K562 (cell line): ENCODE data around the gene NRG2. TPM values are rescaled to one million over a fixed set of nuclear protein-coding genes. Genes with fewer than 3 reads are reported as not detected.
A peak's percentile ranks its signal among the peaks of the same experiment; 100 is the strongest.

ENCODE experiments used
- ATAC-seq: fragments of 200-7000 bp; cut with Tn5 transposase; 3 replicates; pipeline ENCODE4 v1.9.1; 2020; ENCODE audit warnings: moderate library complexity
- BruUV-seq: library from RNA; stranded (reverse); fragments of 400-500 nt; replicated peaks from 2 replicates; lab custom pipeline; 2021; lab: Mats Ljungman, UMichigan
- CTCF ChIA-PET: fragments of 300-600 bp; formaldehyde crosslinking; extraction: SDS; loops from one replicate; lab custom pipeline; 2021; ENCODE audit warnings: low intra/inter-chr PET ratio; lab: Yijun Ruan, JAX
- POLR2A ChIA-PET: fragments of 300-600, 350-650 bp; sonication (Branson Sonifier 250); formaldehyde crosslinking; extraction: SDS; loops from one replicate; lab custom pipeline; 2021; ENCODE audit warnings: antibody characterized with exemption, inconsistent platforms; lab: Yijun Ruan, JAX
- DNase-seq, 4 experiments: peaks; one replicate each; pipeline versions ENCODE4 v3.0.0 to v3.0.0-alpha.2; 2011 to 2018; ENCODE audit warnings: low spot score in 3 of 4, mixed read lengths in 3 of 4; ENCODE audit errors: extremely low read depth in 1 of 4
- FAIRE-seq: peaks from 2 replicates; lab custom pipeline; 2011; peaks lifted over from hg19 to GRCh38; lab: Jason Lieb, UNC
- H2AFZ ChIP-seq: 2 replicates; pipeline ENCODE4 v1.6.0; 2011; ENCODE audit warnings: low read depth, low read length, control low read depth, inconsistent platforms
- H3K27ac ChIP-seq: fragments of 200-600 bp; 3 replicates; pipeline ENCODE4 v1.8.0; 2011; ENCODE audit warnings: low read depth, mild to moderate bottlenecking, control low read depth, inconsistent platforms, low read length, moderate library complexity, mixed read lengths; ENCODE audit errors: extremely low read depth
- H3K27me3 ChIP-seq, 2 experiments: fragments of 300-600 bp in 1 of 2; 2 replicates in 1 of 2; 3 replicates in 1 of 2; pipeline versions ENCODE4 v1.6.0 to v1.8.0; 2011; ENCODE audit warnings: inconsistent platforms in 2 of 2, low read length in 2 of 2, mild to moderate bottlenecking in 1 of 2, mixed read lengths in 1 of 2, moderate library complexity in 1 of 2; ENCODE audit not compliant: control insufficient read depth in 2 of 2, insufficient read depth in 2 of 2
- H3K36me3 ChIP-seq: fragments of 300-600 bp; 3 replicates; pipeline ENCODE4 v1.8.0; 2011; ENCODE audit warnings: mild to moderate bottlenecking, low read length, inconsistent platforms; ENCODE audit not compliant: control insufficient read depth, insufficient read depth
- H3K4me1 ChIP-seq, 2 experiments: fragments of 200-600 bp in 1 of 2; replicated peaks in 1 of 2; 2 replicates in 1 of 2; 3 replicates in 1 of 2; pipeline versions ENCODE4 v1.5.1 to v1.8.0; 2011; ENCODE audit warnings: inconsistent platforms in 2 of 2, low read length in 2 of 2, mild to moderate bottlenecking in 1 of 2, mixed read lengths in 1 of 2, moderate library complexity in 1 of 2; ENCODE audit not compliant: control insufficient read depth in 2 of 2, insufficient read depth in 2 of 2
- H3K4me2 ChIP-seq: 2 replicates; pipeline ENCODE4 v1.6.1; 2011; ENCODE audit warnings: low read length, control low read depth, inconsistent platforms, mixed read lengths; ENCODE audit not compliant: insufficient read depth
- H3K4me3 ChIP-seq: fragments of 200-600 bp; sonication (generic), shearing (Covaris generic); 2 replicates; pipeline ENCODE4 v1.5.1; 2016; ENCODE audit warnings: control low read depth, inconsistent platforms
- H3K79me2 ChIP-seq: fragments of 200-600 bp; 3 replicates; pipeline ENCODE4 v1.8.0; 2011; ENCODE audit warnings: low read length, inconsistent platforms; ENCODE audit not compliant: control insufficient read depth, insufficient read depth
- H3K9ac ChIP-seq, 2 experiments: 2 replicates each; pipeline versions ENCODE4 v1.6.0 to v1.6.1; 2011; ENCODE audit warnings: low read depth in 2 of 2, low read length in 2 of 2, control low read depth in 1 of 2, inconsistent platforms in 1 of 2, mild to moderate bottlenecking in 1 of 2, mixed read lengths in 1 of 2; ENCODE audit not compliant: insufficient read depth in 1 of 2
- H3K9me1 ChIP-seq: one replicate; pipeline ENCODE4 v1.6.0; 2011; ENCODE audit warnings: inconsistent platforms, mild to moderate bottlenecking, low read length, moderate library complexity; ENCODE audit not compliant: control insufficient read depth, insufficient read depth
- H3K9me3 ChIP-seq: replicated peaks from 2 replicates; pipeline ENCODE4 v1.5.1; 2011; ENCODE audit warnings: low read depth, low read length, inconsistent platforms; ENCODE audit not compliant: control insufficient read depth, insufficient read depth
- H4K20me1 ChIP-seq: replicated peaks from 2 replicates; pipeline ENCODE4 v1.6.1; 2011; ENCODE audit warnings: low read length, inconsistent platforms, mixed read lengths; ENCODE audit not compliant: control insufficient read depth, insufficient read depth
- CBX3 ChIP-seq, 2 experiments: IDR thresholded peaks; 1 replicate in 1 of 2; 2 replicates in 1 of 2; pipeline ENCODE4 v1.6.1; 2012; ENCODE audit warnings: inconsistent platforms in 2 of 2, low read length in 2 of 2, borderline replicate concordance in 1 of 2, control low read depth in 1 of 2
- CEBPZ ChIP-seq: fragments of 150-350 bp; IDR thresholded peaks from 2 replicates; pipeline ENCODE4 v1.6.1; 2014; ENCODE audit warnings: low read depth, mild to moderate bottlenecking, low read length, borderline replicate concordance
- EGR1 ChIP-seq: fragments of 450-650 bp; conservative IDR thresholded peaks from 2 replicates; pipeline ENCODE4 v1.6.1; 2017; ENCODE audit warnings: mild to moderate bottlenecking
- FOXJ2 ChIP-seq: fragments of 200-800 bp; sonication (Bioruptor generic); IDR thresholded peaks from 2 replicates; pipeline ENCODE4 v1.6.1; 2016; ENCODE audit warnings: missing genetic modification characterization, missing compliant biosample characterization
- JUND ChIP-seq, 2 experiments: IDR thresholded peaks; 2 replicates in 1 of 2; 3 replicates in 1 of 2; pipeline ENCODE4 v1.6.1; 2011; ENCODE audit warnings: borderline replicate concordance in 2 of 2, low read depth in 2 of 2, low read length in 2 of 2, improper control_type of control experiment in 1 of 2, missing biosample characterization in 1 of 2, missing genetic modification characterization in 1 of 2, missing genetic modification reagents in 1 of 2
- KAT8 ChIP-seq: fragments of 450-650 bp; IDR thresholded peaks from 2 replicates; pipeline ENCODE4 v1.6.1; 2016; ENCODE audit warnings: low read depth, mild to moderate bottlenecking
- KDM1A ChIP-seq, 2 experiments: fragments of 450-650 bp; IDR thresholded peaks; 2 replicates each; pipeline ENCODE4 v1.6.1; 2016; ENCODE audit warnings: mild to moderate bottlenecking in 2 of 2
- MIER1 ChIP-seq: fragments of 450-650 bp; IDR thresholded peaks from 2 replicates; pipeline ENCODE4 v1.6.1; 2016; ENCODE audit warnings: antibody characterized with exemption, mild to moderate bottlenecking, low read depth
- NFIC ChIP-seq: fragments of 450-650 bp; IDR thresholded peaks from 2 replicates; pipeline ENCODE4 v1.6.1; 2017; ENCODE audit warnings: mild to moderate bottlenecking, inconsistent platforms
- NKRF ChIP-seq: fragments of 450-650 bp; IDR thresholded peaks from 2 replicates; pipeline ENCODE4 v1.6.1; 2016; ENCODE audit warnings: borderline replicate concordance
- NR2C2 ChIP-seq, 2 experiments: fragments of 200-800 bp in 1 of 2; sonication (Bioruptor generic) in 1 of 2; sonication (generic) in 1 of 2; formaldehyde crosslinking in 1 of 2; IDR thresholded peaks; 2 replicates each; pipeline versions ENCODE4 v1.6.1 to v1.8.0; 2016 to 2022; ENCODE audit warnings: mild to moderate bottlenecking in 1 of 2, missing compliant biosample characterization in 1 of 2, missing genetic modification characterization in 1 of 2, missing genetic modification reagents in 1 of 2
- STAT5A ChIP-seq: IDR thresholded peaks from 2 replicates; pipeline ENCODE4 v1.6.1; 2012; ENCODE audit warnings: low read length, inconsistent platforms, borderline replicate concordance
- ZFX ChIP-seq: sonication (generic); formaldehyde crosslinking; IDR thresholded peaks from 2 replicates; pipeline ENCODE4 v1.8.0; 2022; ENCODE audit warnings: mild to moderate bottlenecking, missing genetic modification reagents, moderate library complexity
- ZKSCAN1 ChIP-seq: fragments of 150-350 bp; IDR thresholded peaks from 2 replicates; pipeline ENCODE4 v1.6.1; 2016; ENCODE audit warnings: low read depth, low read length
- ZNF324 ChIP-seq: fragments of 250-450 bp; sonication (Bioruptor Pico); IDR thresholded peaks from 2 replicates; pipeline ENCODE4 v1.4.0; 2020; ENCODE audit warnings: mild to moderate bottlenecking
- WGBS: fragments of 100-300 bp; shearing (Covaris generic); methylation state at CpG from one replicate; pipeline ENCODE4 v1.1.6; 2016; ENCODE audit warnings: low coverage, mixed read lengths; ENCODE audit not compliant: insufficient coverage; ENCODE audit errors: missing lambda C conversion rate; 5-methylcytosine and 5-hydroxymethylcytosine counted together
- in situ Hi-C: fragments of 300-500 bp; cut with MboI; formaldehyde crosslinking; loops from 4 replicates; pipeline ENCODE4 v1.15.0; 2018; ENCODE audit warnings: inconsistent platforms, mixed read lengths
- intact Hi-C: fragments of 100-400 bp; cut with micrococcal nuclease; formaldehyde crosslinking; loops from 2 replicates; pipeline ENCODE4 v1.14.2; 2022
- polyA plus RNA-seq, 8 experiments: library from polyadenylated mRNA; depleted of rRNA in 4 of 8; stranded (reverse) in 5 of 8; unstranded in 3 of 8; fragments of >200 nt; fragmentation: Nextera tagmentation in 2 of 8; fragmentation: Illumina TruSeq in 1 of 8; extraction: Ambion mirVana in 2 of 8; extraction: Trizol in 1 of 8; gene quantifications; 2 replicates each; pipeline versions ENCODE4 v1.2.1 to v1.2.3, GENCODE V29; 2011 to 2014; ENCODE audit warnings: inconsistent platforms in 1 of 8, missing spikeins in 1 of 8
- total RNA-seq, 7 experiments: library from RNA; depleted of rRNA in 6 of 7; stranded (reverse); fragments of >200 nt in 6 of 7; fragmentation: Illumina TruSeq in 2 of 7; extraction: Trizol in 2 of 7; gene quantifications; 2 replicates each; pipeline versions ENCODE4 v1.2.1 to v1.2.3, GENCODE V29; 2011 to 2021; ENCODE audit warnings: low replicate concordance in 1 of 7

Gene NRG2
- total and polyA plus RNA-seq, 9 of the 15 experiments (the other 6 are each of a cell fraction or from before 2014, with no cell fraction given): not detected

- H4K20me1 ChIP-seq: no peaks in the 10 kb centered on the region
- POLR2A ChIA-PET: no interaction called here
- H3K4me1 ChIP-seq: no peaks in the 10 kb centered on the region
- TF ChIP-seq NR2C2 (CRISPR knock-in tag; IDR thresholded peaks at IDR 0.05) (no peak), NR2C2 (tag; IDR thresholded peaks at IDR 0.05) (no peak), KAT8 (no peak), ZFX (no peak), NKRF (no peak), JUND (IDR thresholded peaks at IDR 0.05; ENCODE audit: borderline replicate concordance, low read depth, low read length) (no peak), JUND (tag; IDR thresholded peaks at IDR 0.05; ENCODE audit: borderline replicate concordance, low read depth, low read length) (no peak), ZNF324 (peak; percentile 98), CBX3 (IDR thresholded peaks at IDR 0.05; ENCODE audit: borderline replicate concordance in 1 of 2, low read length in 2 of 2) (0 out of 3 replicates have a peak, but pooled peaks of 1 of the 2 experiments have one; percentile 34), STAT5A (no peak), ZKSCAN1 (peak; percentile 64), EGR1 (no peak), KDM1A (IDR thresholded peaks at IDR 0.05) (no peak), NFIC (peak; percentile 63), FOXJ2 (tag) (no peak), CEBPZ (no peak), MIER1 (no peak)
- ATAC-seq: no peak
- FAIRE-seq: no peak
- H3K9me1 ChIP-seq: no peaks in the 10 kb centered on the region
- H2AFZ ChIP-seq: no peak overlapping the region
- H3K9me3 ChIP-seq: peaks cover 10% of the 10 kb centered on the region
- DNase-seq: no peak
- intact Hi-C loops: no loop called here
- no TSS peak for BruUV-seq
- H3K36me3 ChIP-seq: no peaks in the 10 kb centered on the region
- H3K27ac ChIP-seq: no peak overlapping the region
- H3K4me3 ChIP-seq: no peak overlapping the region
- WGBS: 0% methylated on average over 1 of the region's 1 CpG
- no peaks in the 10 kb centered on the region for H3K79me2 ChIP-seq
- CTCF ChIA-PET: no interaction called here
- in situ Hi-C loops: no loop called here
- no peak overlapping the region for H3K4me2 ChIP-seq
- no peak overlapping the region for H3K9ac ChIP-seq
- H3K27me3 ChIP-seq: no peaks in the 10 kb centered on the region; a peak in 2 of 5 replicates
Observed at GRCh38 chr5:140090251-140090650, 47.2 kb upstream of the NRG2 start.
